ENCODE results near the gene LPIN3.

LPIN3 gene

DNA sequence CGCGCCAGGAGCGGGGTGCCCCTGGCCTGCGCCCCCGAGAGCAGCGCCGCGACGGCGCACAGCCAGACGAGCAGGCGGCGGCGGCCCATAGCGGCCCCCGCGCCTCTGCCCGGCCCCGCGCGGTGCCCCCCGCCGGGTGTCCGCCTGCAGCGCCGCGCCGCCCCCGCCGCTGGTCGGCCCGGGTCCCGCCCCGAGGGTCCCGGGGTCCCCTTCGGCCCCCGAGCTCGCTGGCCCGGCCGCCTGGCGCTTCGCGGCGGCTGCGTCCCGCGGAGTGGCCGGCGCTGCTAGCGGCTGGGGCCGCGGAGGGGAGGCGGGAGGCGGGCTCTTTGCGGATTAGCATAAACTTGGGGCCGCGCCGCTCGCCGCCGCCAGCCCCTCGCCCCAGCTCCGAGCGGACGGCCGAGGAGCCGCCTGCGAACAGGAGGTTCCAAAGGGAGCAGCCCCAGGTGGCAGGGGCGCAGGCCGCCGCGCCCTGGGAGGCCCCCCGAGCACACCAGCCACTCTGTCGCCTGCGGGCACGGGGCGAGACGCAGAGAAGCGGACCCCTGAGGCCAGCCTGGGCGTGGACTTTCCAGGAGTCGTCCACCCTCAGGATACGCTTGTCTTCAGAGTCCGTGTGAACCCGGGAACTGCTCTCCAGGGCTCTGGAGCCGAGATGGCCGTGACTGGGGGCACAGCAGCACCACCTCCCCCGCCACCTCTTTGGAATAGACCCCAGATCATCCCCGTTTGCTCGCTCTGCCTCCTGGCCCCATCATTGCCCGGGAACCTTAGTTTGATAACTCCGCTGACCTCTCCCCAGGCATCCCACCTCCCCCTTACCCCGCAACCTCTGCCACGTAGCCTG, 26.1 kb downstream of the LPIN3 start, which contains the start of gene EMILIN3:
EMILIN3 (minus strand) TSS at position 273 of the 847 bp plus-strand sequence; CDS start at position 89, 184 bp downstream.
- DNase-seq (ENCODE audit: low read depth in 3 of 3): no peak

DNA sequence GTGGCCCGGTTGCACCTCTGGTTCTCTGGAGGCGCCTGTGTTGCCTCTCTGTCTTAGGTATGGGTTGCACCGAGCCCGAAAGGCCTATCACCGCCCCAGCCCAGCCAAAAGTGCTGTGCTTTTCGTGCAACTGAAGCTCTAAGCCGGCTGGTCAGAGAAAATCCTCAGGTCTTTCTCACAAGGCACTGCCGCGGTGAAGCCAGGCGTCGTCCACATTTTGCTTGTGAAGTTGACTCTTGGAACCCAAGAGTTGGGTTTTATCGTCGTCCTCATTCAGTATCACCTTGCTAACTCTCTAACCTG, 26.7 kb downstream of the LPIN3 start:
- DNase-seq (ENCODE audit: low read depth in 3 of 3): no peak

DNA sequence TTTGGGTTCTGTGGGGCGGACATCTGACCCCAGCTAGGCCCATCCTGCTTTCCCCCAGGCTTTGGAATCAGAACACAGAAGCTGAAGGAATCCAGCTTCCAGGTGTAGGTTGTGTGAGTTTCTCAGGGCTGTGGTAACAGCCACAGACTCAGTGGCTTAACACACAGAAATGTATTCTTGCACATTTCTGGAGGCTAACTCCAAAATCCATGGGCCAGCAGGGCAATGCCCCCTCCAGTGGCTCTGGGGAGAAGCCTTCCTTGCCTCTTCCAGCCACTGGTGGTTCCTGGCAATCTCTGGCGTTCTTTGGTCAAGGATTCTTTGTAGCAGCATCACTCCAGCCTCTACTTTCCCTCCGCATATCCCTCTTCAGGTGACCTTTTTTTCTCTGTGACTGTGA, 27.3 kb downstream of the LPIN3 start:
- DNase-seq (ENCODE audit: low read depth in 3 of 3): no peak

DNA sequence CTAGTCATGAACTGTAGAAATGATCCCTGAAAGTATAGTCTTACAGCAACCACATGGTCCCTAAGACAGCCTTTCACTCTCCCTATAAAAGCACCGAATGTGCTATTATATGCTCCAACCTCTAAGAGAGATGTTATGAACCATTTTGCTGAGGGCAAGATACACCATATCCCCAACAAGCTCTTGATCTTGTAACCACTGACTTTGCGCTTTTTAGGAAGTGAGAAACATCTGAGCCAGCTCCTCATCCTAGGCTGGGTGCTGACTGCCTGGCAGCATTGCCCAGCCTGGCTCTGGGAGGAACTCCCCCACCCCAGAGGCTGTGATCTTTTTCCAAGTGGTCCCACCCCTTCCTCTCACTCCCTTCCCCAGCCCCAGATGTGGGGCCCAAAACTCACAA, 29.1 kb downstream of the LPIN3 start:
- no peak for DNase-seq (ENCODE audit: low read depth in 3 of 3)

DNA sequence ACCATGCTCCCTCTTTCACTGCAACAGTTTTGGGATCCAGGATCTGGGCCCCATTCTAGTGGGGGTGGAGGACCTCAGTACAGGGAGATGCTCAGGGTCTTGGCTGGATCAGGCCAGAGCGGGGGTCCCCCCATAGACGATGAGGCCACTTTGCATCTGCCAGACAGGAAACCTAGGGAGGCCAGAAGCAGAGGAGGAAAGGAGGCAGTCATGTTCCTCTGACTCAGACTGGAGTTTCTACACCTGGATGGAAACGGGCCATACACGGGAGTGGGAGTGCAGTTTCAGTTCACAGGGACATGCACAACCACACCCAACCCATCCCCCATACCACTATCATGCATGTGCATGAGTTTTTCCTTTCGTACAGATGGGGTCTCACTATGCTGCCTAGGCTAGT, 29.6 kb downstream of the LPIN3 start:
- no peak for DNase-seq (ENCODE audit: low read depth in 3 of 3)

DNA sequence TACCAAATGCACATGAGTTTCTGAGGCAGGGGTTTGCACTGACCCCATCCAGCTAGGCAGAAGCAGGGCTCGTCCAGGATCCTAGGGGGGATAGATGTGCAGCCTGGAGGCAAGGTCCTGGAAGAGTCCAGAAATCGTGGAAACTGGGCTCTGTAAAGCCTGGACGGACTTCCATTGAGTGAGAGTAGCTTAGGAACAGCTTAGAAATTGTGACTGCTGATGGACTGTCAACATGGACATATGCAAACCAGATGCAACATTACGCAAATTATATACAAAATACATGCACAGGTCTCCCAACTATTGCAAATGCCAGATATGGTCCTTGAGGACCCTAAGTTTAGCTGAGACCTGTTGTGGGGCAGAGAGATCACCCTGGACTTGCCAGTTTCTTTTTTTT, 30.8 kb downstream of the LPIN3 start:
- no peak for DNase-seq (ENCODE audit: low read depth in 3 of 3)

DNA sequence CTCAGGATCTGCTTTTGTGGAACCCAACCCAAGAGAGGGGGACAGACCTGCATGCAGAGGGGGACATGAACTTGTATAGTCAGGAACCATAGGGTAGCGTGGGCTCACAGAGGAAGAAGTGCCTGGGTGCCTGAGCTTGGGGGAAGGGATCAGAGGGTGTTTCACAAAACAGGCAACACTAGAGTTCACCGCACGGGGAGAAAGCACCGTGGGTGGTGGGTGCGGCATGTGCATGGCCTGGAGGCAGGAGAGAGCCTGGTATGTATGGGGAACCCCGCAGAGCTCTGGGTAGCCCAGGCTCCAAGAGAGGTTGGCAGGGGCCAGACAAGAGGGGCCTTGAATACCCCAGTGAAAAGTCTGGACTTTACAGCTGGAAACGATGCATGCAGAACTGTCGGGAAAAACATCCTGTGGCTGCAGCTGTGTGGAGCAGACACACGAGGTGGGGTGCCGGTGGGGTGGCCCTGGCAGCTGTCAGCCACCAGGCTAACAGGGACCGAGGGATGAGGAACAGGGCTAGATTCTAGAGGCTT, 32.7 kb downstream of the LPIN3 start:
- DNase-seq (ENCODE audit: low read depth in 3 of 3): no peak

DNA sequence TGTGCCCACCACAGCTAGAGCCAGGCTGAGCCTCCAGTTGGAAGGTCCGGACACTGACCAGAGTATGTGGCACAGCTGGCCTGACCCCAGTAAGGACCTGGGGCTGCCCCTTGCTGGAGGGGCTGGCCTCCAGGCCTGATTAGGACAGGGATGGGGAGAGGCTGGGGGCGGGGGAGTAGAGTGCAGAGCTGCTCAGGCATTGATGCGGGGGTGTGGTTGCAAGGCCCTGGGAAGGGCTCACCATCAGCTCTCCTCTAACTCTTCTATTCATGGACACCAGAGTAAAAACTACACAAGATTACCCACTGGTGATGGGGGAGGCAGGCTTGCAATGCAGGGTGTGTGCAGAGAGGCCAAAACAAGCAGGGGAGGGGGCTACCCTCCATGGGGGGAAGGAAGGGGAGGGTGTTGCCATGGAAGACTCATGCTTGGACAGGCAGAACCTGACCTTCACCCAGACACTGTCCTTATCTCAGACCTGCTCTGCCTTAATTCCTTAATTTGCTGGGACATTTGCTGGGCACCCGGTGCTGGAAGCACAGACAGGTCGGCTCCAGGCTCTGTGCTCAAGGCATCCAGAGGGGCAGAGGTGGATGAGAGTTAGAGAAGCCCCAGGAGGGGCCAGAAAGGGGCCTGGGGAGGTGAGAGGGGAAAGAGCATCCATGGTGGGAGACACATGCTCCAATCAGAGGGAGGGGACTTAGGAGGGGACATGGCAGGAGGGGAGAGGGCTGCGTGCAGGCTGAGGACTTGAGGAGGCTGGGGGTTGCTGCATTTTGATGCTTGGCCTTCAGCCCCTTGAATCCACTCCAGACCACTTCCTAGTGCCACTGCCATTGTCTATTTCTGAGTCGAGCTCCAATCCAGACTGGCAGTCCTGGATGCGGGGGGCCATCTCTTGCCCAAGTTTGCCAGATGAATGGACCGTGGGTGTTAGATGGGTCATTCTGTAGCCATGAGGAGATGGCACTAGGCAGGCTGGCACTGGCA, 33.6 kb downstream of the LPIN3 start:
- no peak for DNase-seq (ENCODE audit: low read depth in 3 of 3)

DNA sequence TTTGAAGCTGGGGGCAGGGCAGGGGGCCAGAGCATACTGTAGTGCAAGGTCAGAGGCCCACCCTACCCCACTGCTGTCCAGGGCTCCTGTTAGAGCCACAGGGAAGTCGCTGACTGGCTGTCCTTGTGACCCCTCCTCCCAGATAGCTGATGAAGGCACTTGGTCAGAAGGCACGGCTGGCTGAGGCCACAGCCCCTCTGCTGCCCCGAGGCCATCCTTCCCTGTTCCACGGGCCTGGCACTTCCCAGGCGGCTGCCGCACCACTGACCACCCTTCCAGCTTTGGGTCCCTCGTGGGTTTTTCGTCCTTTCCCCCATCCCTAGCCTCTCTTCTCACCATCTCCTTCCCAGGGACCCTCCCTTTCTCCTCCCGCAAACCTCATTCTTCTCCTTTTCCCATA, 35.2 kb downstream of the LPIN3 start:
- no peak for DNase-seq (ENCODE audit: low read depth in 3 of 3)

DNA sequence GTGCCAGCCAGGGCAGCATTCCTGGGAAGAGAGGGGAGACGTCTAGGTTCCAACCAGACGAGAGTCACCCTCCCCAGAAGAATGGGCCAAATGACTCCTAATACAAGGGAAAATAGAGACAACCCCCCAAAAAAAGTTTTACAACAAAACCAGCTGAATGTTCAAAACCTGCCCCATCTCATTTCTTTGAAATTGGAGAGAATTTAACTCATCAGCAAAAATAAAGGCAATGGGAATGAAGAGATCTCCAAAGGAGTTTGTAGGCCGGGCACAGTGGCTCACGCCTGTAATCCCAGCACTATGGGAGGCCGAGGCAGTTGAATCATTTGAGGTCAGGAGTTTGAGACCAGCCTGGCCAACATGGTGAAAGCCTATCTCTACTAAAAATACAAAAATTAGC, 35.7 kb downstream of the LPIN3 start:
- no peak for DNase-seq (ENCODE audit: low read depth in 3 of 3)

DNA sequence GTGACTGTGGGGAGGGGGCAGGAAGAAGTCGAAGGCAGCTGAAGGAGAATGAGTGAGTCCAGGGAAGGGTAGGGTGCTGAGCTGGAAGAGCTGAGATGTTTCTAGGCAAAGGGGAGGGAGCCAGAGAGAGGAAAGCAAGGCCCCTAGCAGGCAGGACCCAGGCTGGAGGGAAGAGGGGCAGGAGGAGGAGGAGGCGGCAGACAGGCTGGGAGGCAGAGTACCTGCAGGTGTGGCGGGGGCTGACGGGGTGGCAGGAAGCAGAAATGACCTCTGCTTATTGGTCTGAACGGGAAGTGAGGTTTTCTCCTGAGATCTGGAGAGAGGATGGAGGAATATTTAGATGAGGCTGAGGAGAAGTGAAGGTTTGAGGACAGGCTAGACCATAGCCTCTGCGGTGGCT, 36.7 kb downstream of the LPIN3 start:
- no peak for DNase-seq (ENCODE audit: low read depth in 3 of 3)

DNA sequence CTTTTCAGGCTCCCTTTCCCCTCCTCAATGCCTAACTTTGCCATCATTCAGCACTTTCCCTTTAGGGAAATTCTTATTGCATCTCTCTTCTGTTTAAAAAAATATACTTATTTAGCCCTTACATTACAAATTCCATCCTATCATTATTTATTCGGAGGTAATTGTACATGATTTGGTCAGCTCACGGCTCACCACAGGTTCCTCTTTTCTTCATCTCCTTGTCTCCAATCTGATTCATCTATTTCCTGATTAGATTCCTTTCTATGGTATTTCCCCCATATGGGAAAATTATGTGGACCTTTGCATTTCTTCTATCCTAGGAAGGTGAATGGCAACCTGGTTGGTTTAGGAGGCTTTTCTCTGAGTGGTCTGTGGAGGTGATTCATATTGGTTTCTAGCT, 38.9 kb downstream of the LPIN3 start:
- DNase-seq (ENCODE audit: low read depth in 3 of 3): no peak

DNA sequence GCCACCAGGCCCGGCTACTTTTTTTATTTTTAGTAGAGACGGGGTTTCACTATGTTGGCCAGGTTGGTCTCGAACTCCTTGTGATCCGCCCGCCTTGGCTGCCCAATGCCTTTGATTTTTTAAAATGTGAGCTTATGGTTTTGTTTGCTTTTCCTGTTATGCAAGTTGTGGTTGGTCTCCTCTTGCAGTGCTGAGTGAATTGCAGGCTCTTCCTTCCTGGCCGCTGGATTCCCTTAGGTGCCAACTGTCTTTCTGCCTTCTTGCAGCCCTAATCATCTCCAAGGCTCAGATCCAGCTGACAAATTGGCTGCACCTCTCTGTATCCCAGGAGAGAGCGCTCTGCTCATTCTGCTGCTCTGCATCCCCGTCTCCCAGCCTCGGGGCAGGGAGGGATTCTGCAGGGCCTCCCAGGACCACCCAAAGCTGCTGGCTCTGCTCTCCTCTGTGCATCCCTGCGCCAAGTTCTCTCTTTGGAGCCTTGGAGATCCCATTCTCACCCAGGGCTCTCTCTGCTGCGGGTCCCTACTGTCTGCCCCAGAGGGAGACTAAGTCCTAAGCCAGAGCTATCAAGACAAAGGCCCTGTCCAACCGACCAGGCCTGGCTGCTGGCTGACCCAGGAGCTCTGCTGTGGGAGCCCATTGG, 40.1 kb downstream of the LPIN3 start:
- DNase-seq (ENCODE audit: low read depth in 3 of 3): no peak

DNA sequence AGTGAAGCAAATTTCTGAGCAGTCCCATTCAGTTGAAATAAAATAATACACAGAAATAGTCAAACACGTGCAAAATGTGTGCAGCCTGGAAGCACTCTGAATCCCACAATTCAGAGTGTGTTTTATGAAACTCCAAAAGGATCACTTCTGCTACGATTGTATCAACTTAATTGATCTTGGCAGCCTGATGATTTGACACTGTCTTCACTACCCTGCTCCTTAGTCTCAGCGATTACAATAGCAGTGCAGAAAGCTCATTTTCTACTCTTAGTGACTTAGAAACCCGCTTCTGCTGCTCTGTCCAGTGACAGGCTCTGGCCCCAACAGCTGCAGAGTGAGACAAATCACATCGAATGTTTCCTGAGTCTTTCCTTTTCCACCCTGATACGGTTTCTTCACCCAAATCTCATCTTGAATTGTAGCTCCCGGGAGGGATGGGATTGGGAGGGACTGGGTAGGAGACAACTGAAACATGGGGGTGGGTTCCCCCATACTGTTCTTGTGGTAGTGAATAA, 42.2 kb downstream of the LPIN3 start:
- no peak for DNase-seq (ENCODE audit: low read depth in 3 of 3)

DNA sequence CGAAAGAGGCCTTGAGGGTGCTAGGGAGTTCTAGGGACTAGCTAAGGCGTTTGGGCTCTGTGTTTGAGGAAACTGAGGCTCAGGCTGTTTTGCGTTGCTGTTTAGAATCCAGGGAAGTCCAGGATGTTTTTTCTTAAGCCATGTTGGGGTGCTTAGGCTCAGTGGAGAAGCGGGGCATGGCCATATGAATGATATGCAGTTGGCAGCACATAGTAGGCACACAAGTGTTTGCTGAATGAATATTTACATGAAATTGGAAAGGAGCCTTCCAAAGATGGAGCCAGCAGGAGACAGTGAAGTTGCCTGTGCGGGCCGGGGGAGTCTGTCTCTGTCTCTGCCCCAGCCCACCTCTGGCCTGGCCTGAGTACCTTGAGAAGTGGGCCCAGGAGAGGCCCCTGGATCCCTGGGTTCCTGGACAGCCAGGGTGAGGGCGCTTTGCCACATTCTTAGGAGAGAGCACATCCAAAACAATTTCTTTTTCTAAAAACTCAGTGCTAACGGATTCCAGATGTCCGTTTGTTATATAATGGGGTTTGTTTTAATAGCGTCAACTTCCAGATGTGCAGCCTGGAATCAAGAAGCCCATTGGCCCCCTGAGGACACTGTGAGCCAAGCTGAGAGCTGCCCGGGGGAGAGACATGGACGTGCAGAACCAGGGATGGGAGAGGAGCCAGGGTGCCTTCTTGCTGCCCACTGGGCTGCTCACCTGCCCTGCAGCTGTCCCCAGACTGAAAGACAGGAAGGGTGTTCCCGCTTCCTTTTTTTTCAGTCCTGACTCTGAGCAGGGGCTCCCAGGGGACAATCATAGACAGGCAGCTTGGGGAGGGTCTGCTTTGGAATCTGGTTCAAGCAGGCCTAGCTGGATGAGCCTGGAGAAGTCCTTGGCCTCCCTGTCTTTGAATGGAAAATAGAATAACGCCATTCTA, 46.1 kb downstream of the LPIN3 start:
- no peak for DNase-seq (ENCODE audit: low read depth in 3 of 3)

DNA sequence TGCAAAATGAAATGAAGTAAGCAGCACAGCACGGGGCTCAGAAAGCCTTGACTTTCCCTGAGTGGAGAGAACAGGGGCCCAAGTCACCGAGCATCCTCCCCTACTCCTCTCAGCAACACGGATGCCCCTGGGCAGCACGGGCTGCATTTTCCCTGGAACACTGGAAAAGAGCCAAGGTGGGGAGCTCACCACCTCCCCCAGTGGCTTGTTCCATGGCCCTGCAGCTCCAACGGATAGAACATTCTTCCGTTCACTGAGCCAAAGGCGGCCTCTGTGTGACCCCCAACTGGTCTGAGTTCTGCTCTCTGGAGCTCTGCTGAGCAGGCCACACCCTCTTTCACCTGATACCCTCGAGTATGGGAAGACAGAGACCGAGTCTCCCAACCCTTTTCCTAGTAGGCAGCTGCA, 46.8 kb downstream of the LPIN3 start:
- no peak for DNase-seq (ENCODE audit: low read depth in 3 of 3)

DNA sequence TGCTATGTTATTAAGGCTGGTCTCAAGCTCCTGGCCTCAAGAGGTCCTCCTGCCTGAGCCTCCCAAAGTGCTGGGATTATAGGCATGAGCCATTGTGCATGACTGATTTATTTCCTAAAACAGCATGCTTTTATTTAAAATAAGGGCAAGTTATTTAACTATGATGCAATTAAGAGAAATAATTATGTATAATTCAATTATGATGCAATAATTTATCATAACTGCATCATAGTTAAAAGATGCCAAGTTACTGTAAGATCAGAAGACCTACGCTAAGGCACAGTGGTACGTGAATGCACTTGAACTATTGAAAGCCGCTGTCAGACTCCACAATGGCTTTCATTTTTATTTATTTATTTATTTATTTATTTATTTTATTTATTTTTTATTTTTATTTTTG, 50.3 kb downstream of the LPIN3 start:
- no peak for DNase-seq (ENCODE audit: low read depth in 3 of 3)

DNA sequence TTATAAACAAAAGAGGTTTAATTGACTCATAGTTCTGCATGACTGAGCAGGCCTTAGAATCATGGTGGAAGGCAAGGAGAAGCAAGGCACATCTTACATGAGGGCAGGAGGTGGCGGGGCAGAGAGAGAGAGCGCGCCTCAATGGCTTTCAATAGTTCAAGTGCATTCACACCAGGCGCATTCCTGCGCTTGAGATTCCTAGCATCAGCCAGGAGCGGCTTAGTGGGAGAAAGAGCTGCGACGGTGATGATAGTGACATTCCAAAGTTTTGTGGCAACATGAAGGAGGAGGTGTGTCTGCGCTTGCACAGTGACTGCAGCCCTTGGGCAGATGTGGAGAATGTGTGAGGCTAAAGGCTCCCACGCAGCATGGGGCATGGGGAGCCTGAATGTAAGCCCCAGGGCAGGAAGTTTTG, 51.0 kb downstream of the LPIN3 start:
- no peak for DNase-seq (ENCODE audit: low read depth in 3 of 3)

DNA sequence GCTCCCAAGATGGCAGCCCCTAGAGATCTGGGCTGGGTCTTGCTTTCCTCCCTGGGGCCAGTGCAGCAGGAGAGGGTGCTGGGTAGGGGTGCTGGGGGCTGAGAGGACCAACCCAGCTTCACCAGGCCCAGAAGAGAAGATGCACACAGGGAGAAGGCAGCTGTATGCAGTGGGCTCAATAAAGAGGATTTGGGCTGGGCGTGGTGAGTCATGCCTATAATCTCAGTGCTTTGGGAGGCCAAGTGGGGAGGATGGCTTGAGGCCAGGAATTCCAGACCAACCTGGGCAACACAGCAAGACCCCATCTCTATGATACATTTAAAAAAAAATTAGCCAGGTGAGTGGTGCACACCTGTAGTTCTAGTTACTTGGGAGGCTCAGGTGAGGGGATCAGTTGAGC, 51.7 kb downstream of the LPIN3 start:
- no peak for DNase-seq (ENCODE audit: low read depth in 3 of 3)

DNA sequence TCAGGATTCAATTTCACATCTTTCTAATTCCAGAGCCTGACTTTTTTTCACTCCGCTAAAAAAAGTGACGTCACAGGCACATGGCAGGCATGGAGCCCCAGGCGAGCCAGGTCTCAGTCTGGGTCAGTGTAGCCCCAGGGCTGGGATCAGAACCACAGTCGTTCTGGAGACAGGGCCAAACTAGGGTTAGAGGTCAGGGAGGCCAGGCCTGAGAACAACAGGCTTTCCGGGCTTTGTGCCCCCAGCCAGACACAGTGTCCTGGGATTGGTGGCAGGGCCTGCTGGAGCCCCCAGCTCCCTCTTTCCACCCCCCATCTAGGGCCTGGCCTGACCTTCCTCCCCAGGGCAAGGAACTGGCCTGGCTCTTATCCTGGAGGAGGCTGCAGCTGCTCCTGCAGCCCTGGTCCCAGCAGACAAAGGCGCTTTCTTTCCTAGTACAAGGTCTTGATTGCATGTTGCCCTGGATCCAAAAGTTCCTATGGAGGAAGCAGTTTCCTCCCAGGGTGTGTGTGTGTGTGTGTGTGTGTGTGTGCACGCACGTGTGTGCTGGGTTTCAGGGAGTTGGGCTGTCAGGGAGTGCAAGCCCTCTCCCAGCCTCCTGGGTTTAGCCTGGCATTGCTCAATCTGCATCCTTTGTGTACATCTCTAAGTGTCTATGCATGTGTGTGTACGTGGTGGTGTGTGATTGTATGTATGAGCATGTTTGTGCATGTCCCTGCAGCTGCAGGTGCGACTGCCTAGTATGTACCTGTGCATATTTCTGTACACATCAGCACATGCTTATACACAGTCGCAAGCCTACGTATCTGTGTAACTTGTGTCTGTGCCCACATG, 52.5 kb downstream of the LPIN3 start:
- DNase-seq (ENCODE audit: low read depth in 3 of 3): no peak

All from stimulated activated CD4-positive, alpha-beta T cell treated with anti-CD3 and anti-CD28 coated beads, TNF-alpha, amount 100 ng/mL, for 24 hours (primary cell).